Measurements from ENCODE around the gene S100A5. TPM values are rescaled to one million over a fixed set of nuclear protein-coding genes. Genes with fewer than 3 reads are reported as not detected.
A peak's percentile ranks its signal among the peaks of the same experiment; 100 is the strongest.

Gene S100A5
- total RNA-seq, 1 experiment from 2014 or later: 6.0 TPM

- peak overlapping the region; percentile 94 for H3K27ac ChIP-seq (ENCODE audit: low read depth, low read length)
- intact Hi-C loops (cut with micrococcal nuclease): loop anchor here (1.0 to 5.0 kb wide), 4 partner anchors 20 to 454 kb away; partner anchors contain the start of genes RAB13 and S100A16
- H4K20me1 ChIP-seq (ENCODE audit: insufficient read depth): no peaks in the 10 kb centered on the region
- no peaks in the 10 kb centered on the region for H3K9me2 ChIP-seq (ENCODE audit: insufficient read depth)
- ChIA-PET CTCF (interaction anchor here (0.8 to 3.2 kb wide), 21 partner anchors 8 to 110 kb away, joined by 3 to 35 read pairs (median 6); partner anchors contain the start of genes CHTOP, S100A13, S100A16 and S100A2), POLR2A (interaction anchor here (0.6 to 7.4 kb wide), 16 partner anchors 8 to 458 kb away, joined by 3 to 114 read pairs (median 7); partner anchors contain the start of genes CHTOP, JTB, RPS27 and S100A13), RAD21 (ENCODE audit: low non-redundant PET in 1 of 2, low total read pairs in 2 of 2, uncharacterized antibody in 2 of 2, unreplicated experiment in 2 of 2) (interaction anchor here (1.0 to 2.7 kb wide), 5 partner anchors 12 to 36 kb away, joined by 3 to 11 read pairs (median 5); no protein-coding TSS in a partner anchor)
- TF ChIP-seq JUND (IDR thresholded peaks at IDR 0.05) (no peak), YY1 (IDR thresholded peaks at IDR 0.05; ENCODE audit: extremely low read depth, insufficient replicate concordance, low read depth, low read length) (peak; percentile 80), ZBTB33 (IDR thresholded peaks at IDR 0.05; ENCODE audit: extremely low read depth, insufficient replicate concordance, low read length) (no peak), CTCF (IDR thresholded peaks at IDR 0.05 in 2 of 3, conservative IDR thresholded peaks at IDR 0.05 in 1 of 3; ENCODE audit: borderline replicate concordance in 1 of 3, insufficient read depth in 1 of 3, low read depth in 2 of 3, low read length in 2 of 3) (peak in 2 of 3 experiments; percentile 93 to 96; a peak in 4 of 6 replicates), TCF7L2 (IDR thresholded peaks at IDR 0.05; ENCODE audit: borderline replicate concordance, extremely low read depth, insufficient read depth, insufficient read length) (peak; percentile 21)
- BruUV-seq (replicated peaks): no TSS peak
- DNase-seq (ENCODE audit: low read depth, low spot score) (peak; percentile 81), ATAC-seq (peak; percentile 48)
- H3K27me3 ChIP-seq (ENCODE audit: insufficient read depth, low read length): no peaks in the 10 kb centered on the region
- H3K36me3 ChIP-seq (ENCODE audit: control insufficient read depth in 1 of 2, insufficient read depth in 2 of 2, low read length in 2 of 2): peaks cover 0 to 5% of the 10 kb centered on the region in 2 experiments; a peak in 1 of 4 replicates
- H3K9me3 ChIP-seq (ENCODE audit: control insufficient read depth in 1 of 2, insufficient read depth in 1 of 2, low read depth in 1 of 2, low read length in 2 of 2): no peaks in the 10 kb centered on the region
- H2AFZ ChIP-seq (ENCODE audit: low read depth, low read length, poor library complexity, severe bottlenecking): no peak overlapping the region
- H3K4me2 ChIP-seq (ENCODE audit: low read length): peak overlapping the region; percentile 99
- peak overlapping the region; percentile 74 to 89 for H3K4me3 ChIP-seq (replicated peaks in 1 of 2; ENCODE audit: low read depth in 1 of 2, low read length in 2 of 2)
- peak overlapping the region; percentile 88 for H3K9ac ChIP-seq (ENCODE audit: low read length)
- peaks cover 18% of the 10 kb centered on the region for H3K79me2 ChIP-seq (ENCODE audit: insufficient read depth, low read length)
- H3K4me1 ChIP-seq (ENCODE audit: control insufficient read depth in 1 of 2, insufficient read depth in 2 of 2, low read length in 2 of 2): peaks cover 46 to 60% of the 10 kb centered on the region in 2 experiments
These were observed 7.8 kb downstream of the S100A5 start for GRCh38 chr1:153532769-153533599.
